IMR-90 (cell line): ENCODE data around the gene TGM5. TPM values are rescaled to one million over a fixed set of nuclear protein-coding genes. Genes with fewer than 3 reads are reported as not detected.
A peak's percentile ranks its signal among the peaks of the same experiment; 100 is the strongest.

ENCODE experiments used
- ATAC-seq: fragments of 200-7000 bp; cut with Tn5 transposase; 2 replicates; pipeline ENCODE4 v1.9.1; 2020; ENCODE audit warnings: low read depth, mild to moderate bottlenecking, moderate library complexity
- BruUV-seq: library from RNA; stranded (reverse); fragments of 400-500 nt; replicated peaks from 2 replicates; lab custom pipeline; 2021; lab: Mats Ljungman, UMichigan
- CTCF ChIA-PET: fragments of 300-600 bp; formaldehyde crosslinking; extraction: SDS; loops from one replicate; lab custom pipeline; 2021; ENCODE audit warnings: antibody characterized with exemption; lab: Yijun Ruan, JAX
- POLR2A ChIA-PET: fragments of 300-600 bp; sonication (Branson Sonifier 250); formaldehyde crosslinking; loops from one replicate; lab custom pipeline; 2022; ENCODE audit warnings: antibody characterized with exemption; ENCODE audit not compliant: unreplicated experiment; lab: Charles Lee
- DNase-seq: peaks from one replicate; pipeline ENCODE4 v3.0.0; 2013
- H2AFZ ChIP-seq: replicated peaks from 2 replicates; pipeline ENCODE3; 2013; ENCODE audit warnings: low read length, mild to moderate bottlenecking; ENCODE audit not compliant: poor library complexity
- H2AK5ac ChIP-seq: 2 replicates; pipeline ENCODE4 v1.6.1; 2013; ENCODE audit warnings: low read depth, low read length, inconsistent platforms
- H2AK9ac ChIP-seq: replicated peaks from 2 replicates; pipeline ENCODE3; 2013; ENCODE audit warnings: mild to moderate bottlenecking, low read depth, low read length, moderate library complexity; ENCODE audit not compliant: poor library complexity
- H2BK120ac ChIP-seq: 2 replicates; pipeline ENCODE4 v1.6.1; 2013; ENCODE audit warnings: low read depth, low read length, inconsistent platforms
- H2BK15ac ChIP-seq: 3 replicates; pipeline ENCODE4 v1.6.1; 2013; ENCODE audit warnings: low read depth, low read length, inconsistent platforms
- H2BK20ac ChIP-seq: 2 replicates; pipeline ENCODE4 v1.6.1; 2013; ENCODE audit warnings: low read depth, mild to moderate bottlenecking, inconsistent platforms, low read length, moderate library complexity
- H2BK5ac ChIP-seq: 2 replicates; pipeline ENCODE4 v1.6.1; 2013; ENCODE audit warnings: mild to moderate bottlenecking, low read depth, low read length, inconsistent platforms; ENCODE audit not compliant: poor library complexity, severe bottlenecking
- H3K14ac ChIP-seq: replicated peaks from 2 replicates; pipeline ENCODE4 v1.6.1; 2013; ENCODE audit warnings: low read depth, low read length, inconsistent platforms
- H3K18ac ChIP-seq: 2 replicates; pipeline ENCODE4 v1.6.1; 2013; ENCODE audit warnings: low read depth, low read length, control low read depth
- H3K23ac ChIP-seq: 2 replicates; pipeline ENCODE4 v1.6.1; 2013; ENCODE audit warnings: low read depth, low read length, inconsistent platforms
- H3K27ac ChIP-seq: 2 replicates; pipeline ENCODE4 v1.5.1; 2013; ENCODE audit warnings: mild to moderate bottlenecking, control low read depth, low read length; ENCODE audit not compliant: insufficient read depth
- H3K27me3 ChIP-seq: 2 replicates; pipeline ENCODE4 v1.6.1; 2013; ENCODE audit warnings: low read length; ENCODE audit not compliant: control insufficient read depth, insufficient read depth
- H3K36me3 ChIP-seq: 2 replicates; pipeline ENCODE4 v1.6.1; 2013; ENCODE audit warnings: low read length, mixed read lengths; ENCODE audit not compliant: control insufficient read depth, insufficient read depth
- H3K4ac ChIP-seq: 2 replicates; pipeline ENCODE4 v1.6.1; 2013; ENCODE audit warnings: low read depth, low read length, inconsistent platforms
- H3K4me1 ChIP-seq: 2 replicates; pipeline ENCODE4 v1.6.1; 2013; ENCODE audit warnings: low read length, mixed read lengths; ENCODE audit not compliant: control insufficient read depth, insufficient read depth
- H3K4me2 ChIP-seq: 2 replicates; pipeline ENCODE4 v1.6.1; 2013; ENCODE audit warnings: low read depth, mild to moderate bottlenecking, control low read depth, low read length, moderate library complexity
- H3K4me3 ChIP-seq: 2 replicates; pipeline ENCODE4 v1.5.1; 2013; ENCODE audit warnings: low read depth, mild to moderate bottlenecking, control low read depth, low read length, moderate library complexity; ENCODE audit not compliant: insufficient read depth
- H3K56ac ChIP-seq: 2 replicates; pipeline ENCODE4 v1.6.1; 2013; ENCODE audit warnings: low read length, inconsistent platforms; ENCODE audit not compliant: insufficient read depth; ENCODE audit errors: extremely low read depth
- H3K79me1 ChIP-seq, 2 experiments: 2 replicates each; pipeline ENCODE4 v1.6.1; 2013; ENCODE audit warnings: low read length in 2 of 2, inconsistent platforms in 1 of 2, low read depth in 1 of 2
- H3K9ac ChIP-seq: 2 replicates; pipeline ENCODE4 v1.6.1; 2013; ENCODE audit warnings: low read depth, low read length, control low read depth
- H3K9me1 ChIP-seq: 2 replicates; pipeline ENCODE4 v1.6.1; 2013; ENCODE audit warnings: low read length, inconsistent platforms; ENCODE audit not compliant: insufficient read depth
- H3K9me3 ChIP-seq: 2 replicates; pipeline ENCODE4 v1.6.1; 2013; ENCODE audit warnings: low read length; ENCODE audit not compliant: control insufficient read depth, insufficient read depth
- H4K20me1 ChIP-seq: 2 replicates; pipeline ENCODE4 v1.6.1; 2013; ENCODE audit warnings: low read length, inconsistent platforms; ENCODE audit not compliant: insufficient read depth
- H4K5ac ChIP-seq: 2 replicates; pipeline ENCODE4 v1.6.1; 2013; ENCODE audit warnings: mild to moderate bottlenecking, low read depth, low read length, control low read depth
- H4K8ac ChIP-seq, 2 experiments: 2 replicates each; pipeline ENCODE4 v1.6.1; 2013; ENCODE audit warnings: low read depth in 2 of 2, low read length in 2 of 2, control low read depth in 1 of 2, inconsistent platforms in 1 of 2
- H4K91ac ChIP-seq: 2 replicates; pipeline ENCODE4 v1.6.1; 2013; ENCODE audit warnings: low read depth, low read length, inconsistent platforms; ENCODE audit not compliant: insufficient read depth
- CEBPB ChIP-seq: IDR thresholded peaks from 2 replicates; pipeline ENCODE4 v1.6.1; 2012; ENCODE audit warnings: low read depth, low read length, improper control_type of control experiment
- CTCF ChIP-seq: conservative IDR thresholded peaks from 2 replicates; pipeline ENCODE4 v1.5.1; 2012; ENCODE audit warnings: mild to moderate bottlenecking, low read depth, low read length, improper control_type of control experiment
- FOS ChIP-seq: fragments of 150-350 bp; IDR thresholded peaks from 2 replicates; pipeline ENCODE4 v1.6.1; 2016; ENCODE audit warnings: low read depth, low read length
- MAFK ChIP-seq: IDR thresholded peaks from 2 replicates; pipeline ENCODE4 v1.6.1; 2012; ENCODE audit warnings: low read depth, low read length, improper control_type of control experiment
- MXI1 ChIP-seq: IDR thresholded peaks from 2 replicates; pipeline ENCODE4 v1.6.1; 2012; ENCODE audit warnings: low read depth, mild to moderate bottlenecking, low read length, moderate library complexity, borderline replicate concordance
- POLR2A ChIP-seq: IDR thresholded peaks from 2 replicates; pipeline ENCODE4 v1.6.1; 2012; ENCODE audit warnings: mild to moderate bottlenecking, low read depth, low read length
- RAD21 ChIP-seq: IDR thresholded peaks from 2 replicates; pipeline ENCODE4 v1.6.1; 2012; ENCODE audit warnings: low read length, improper control_type of control experiment
- RFX5 ChIP-seq: IDR thresholded peaks from 2 replicates; pipeline ENCODE4 v1.8.0; 2012; ENCODE audit warnings: low read depth, mild to moderate bottlenecking, low read length, moderate library complexity
- SMC3 ChIP-seq: fragments of 150-350 bp; IDR thresholded peaks from 2 replicates; pipeline ENCODE4 v1.6.1; 2016; ENCODE audit warnings: low read depth, mild to moderate bottlenecking, antibody characterized with exemption, low read length, moderate library complexity
- USF2 ChIP-seq: fragments of 150-350 bp; IDR thresholded peaks from 2 replicates; pipeline ENCODE4 v1.6.1; 2017; ENCODE audit warnings: mild to moderate bottlenecking, antibody characterized with exemption, low read length, low read depth
- WGBS, 2 experiments: methylation state at CpG; one replicate each; pipeline versions ENCODE4 v1.1.5 to v1.1.7; 2013; ENCODE audit warnings: missing lambda C conversion rate in 2 of 2; ENCODE audit not compliant: insufficient read length in 1 of 2; ENCODE audit errors: extremely low coverage in 2 of 2; 5-methylcytosine and 5-hydroxymethylcytosine counted together
- dilution Hi-C: fragments of 300-500 bp; cut with HindIII; formaldehyde crosslinking; loops from one replicate; pipeline ENCODE4 v1.14.3; 2018; ENCODE audit warnings: low sequenced_read_pairs; ENCODE audit not compliant: unreplicated experiment
- in situ Hi-C: fragments of 300-500 bp; cut with MboI; formaldehyde crosslinking; loops from 3 replicates; pipeline ENCODE4 v1.14.3; 2019; ENCODE audit warnings: low sequenced_read_pairs, inconsistent platforms, mixed read lengths
- intact Hi-C: fragments of 100-400 bp; cut with micrococcal nuclease; formaldehyde crosslinking; loops from 2 replicates; pipeline ENCODE4 v1.10.0; 2022
- polyA plus RNA-seq, 3 experiments: library from polyadenylated mRNA; depleted of rRNA; stranded (reverse); fragments of >200 nt; gene quantifications; 2 replicates each; pipeline ENCODE4 v1.2.3, GENCODE V29; 2012; ENCODE audit warnings: low replicate concordance in 1 of 3
- total RNA-seq: library from RNA; depleted of rRNA; stranded (reverse); fragments of >200 nt; gene quantifications from 2 replicates; pipeline ENCODE4 v1.2.3, GENCODE V29; 2012
- TF ChIP-seq, protein P1 (sequence below): fragments of 150-350 bp; IDR thresholded peaks from 2 replicates; pipeline ENCODE4 v1.6.1; 2016; ENCODE audit warnings: low read depth, mild to moderate bottlenecking, low read length, moderate library complexity, borderline replicate concordance

TGM5 gene
- total and polyA plus RNA-seq, 2 of the 4 experiments (the other 2 are of a cell fraction) = not detected

- no CpG with 5 or more reads among the region's 4 CpGs for WGBS, 2 experiments
- Histone ChIP-seq H3K56ac (no peak overlapping the region), H4K5ac (no peak overlapping the region), H3K36me3 (no peaks in the 10 kb centered on the region), H3K9me3 (no peaks in the 10 kb centered on the region), H3K9ac (no peak overlapping the region), H3K27ac (no peak overlapping the region), H2BK15ac (no peak overlapping the region), H3K79me1 (no peaks in the 10 kb centered on the region), H3K23ac (no peak overlapping the region), H2AFZ (no peak overlapping the region), H3K18ac (no peak overlapping the region), H2BK20ac (no peak overlapping the region), H4K20me1 (no peaks in the 10 kb centered on the region), H3K14ac (no peak overlapping the region), H2AK9ac (no peak overlapping the region), H2BK120ac (no peak overlapping the region), H3K27me3 (peaks cover 37% of the 10 kb centered on the region), H4K91ac (no peak overlapping the region), H4K8ac (no peak overlapping the region), H3K4me1 (peaks cover 1% of the 10 kb centered on the region; the same call in 1 of the 2 replicates), H3K9me1 (no peaks in the 10 kb centered on the region), H3K4me3 (no peak overlapping the region), H2BK5ac (no peak overlapping the region), H2AK5ac (no peak overlapping the region), H3K4ac (no peak overlapping the region), H3K4me2 (0 out of 2 replicates have a peak overlapping the region, but pooled peaks have one; percentile 52)
- DNase-seq (peak; percentile 67), ATAC-seq (peak; percentile 97)
- intact Hi-C loops = loop anchor here (1.0 kb wide), 3 partner anchors 60 to 98 kb away; no protein-coding TSS in a partner anchor
- ChIA-PET POLR2A (no interaction called here), CTCF (interaction anchor here (0.6 to 2.5 kb wide), 12 partner anchors 44 to 519 kb away, joined by 3 to 37 read pairs (median 3); no protein-coding TSS in a partner anchor)
- in situ Hi-C loops = no loop called here
- TF ChIP-seq MXI1 = no peak
- no peak for TF ChIP-seq RFX5
- TF ChIP-seq MAFK = peak; percentile 72
- TF ChIP-seq USF2 = no peak
- peak; percentile 94 for TF ChIP-seq RAD21
- TF ChIP-seq FOS = no peak
- peak; percentile 88 for TF ChIP-seq SMC3
- no peak; the same call in 1 of the 2 replicates for TF ChIP-seq CEBPB
- TF ChIP-seq, protein P1, sequence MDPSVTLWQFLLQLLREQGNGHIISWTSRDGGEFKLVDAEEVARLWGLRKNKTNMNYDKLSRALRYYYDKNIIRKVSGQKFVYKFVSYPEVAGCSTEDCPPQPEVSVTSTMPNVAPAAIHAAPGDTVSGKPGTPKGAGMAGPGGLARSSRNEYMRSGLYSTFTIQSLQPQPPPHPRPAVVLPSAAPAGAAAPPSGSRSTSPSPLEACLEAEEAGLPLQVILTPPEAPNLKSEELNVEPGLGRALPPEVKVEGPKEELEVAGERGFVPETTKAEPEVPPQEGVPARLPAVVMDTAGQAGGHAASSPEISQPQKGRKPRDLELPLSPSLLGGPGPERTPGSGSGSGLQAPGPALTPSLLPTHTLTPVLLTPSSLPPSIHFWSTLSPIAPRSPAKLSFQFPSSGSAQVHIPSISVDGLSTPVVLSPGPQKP = no peak
- peak; percentile 96 for TF ChIP-seq CTCF
- TF ChIP-seq POLR2A = no peak
- no TSS peak for BruUV-seq
- dilution Hi-C loops = no loop called here
Measured at GRCh38 chr15:43285609-43286037, 18.9 kb upstream of the TGM5 start.
